ENCODE data around the gene RPTN.

GRCh38 chr1:152160576-152160975 is 1.5 kb upstream of the RPTN start:
- TF ChIP-seq POLR2A (IDR thresholded peaks at IDR 0.05; ENCODE audit: low read length) = no peak
- TF ChIP-seq GATA1 (IDR thresholded peaks at IDR 0.05; ENCODE audit: low read depth, low read length) = no peak

All from erythroblast (primary cell).